PFSK-1 (cell line): ENCODE data around the gene DEDD2.

ENCODE experiments used
- SIN3A ChIP-seq: IDR thresholded peaks from 2 replicates; pipeline ENCODE4 v1.6.1; 2012; ENCODE audit warnings: mild to moderate bottlenecking, low read length, moderate library complexity, borderline replicate concordance; ENCODE audit not compliant: insufficient read depth
- TAF1 ChIP-seq: IDR thresholded peaks from 2 replicates; pipeline ENCODE4 v1.6.1; 2012; ENCODE audit warnings: low read length, control low read depth, borderline replicate concordance; ENCODE audit not compliant: insufficient read depth

DNA sequence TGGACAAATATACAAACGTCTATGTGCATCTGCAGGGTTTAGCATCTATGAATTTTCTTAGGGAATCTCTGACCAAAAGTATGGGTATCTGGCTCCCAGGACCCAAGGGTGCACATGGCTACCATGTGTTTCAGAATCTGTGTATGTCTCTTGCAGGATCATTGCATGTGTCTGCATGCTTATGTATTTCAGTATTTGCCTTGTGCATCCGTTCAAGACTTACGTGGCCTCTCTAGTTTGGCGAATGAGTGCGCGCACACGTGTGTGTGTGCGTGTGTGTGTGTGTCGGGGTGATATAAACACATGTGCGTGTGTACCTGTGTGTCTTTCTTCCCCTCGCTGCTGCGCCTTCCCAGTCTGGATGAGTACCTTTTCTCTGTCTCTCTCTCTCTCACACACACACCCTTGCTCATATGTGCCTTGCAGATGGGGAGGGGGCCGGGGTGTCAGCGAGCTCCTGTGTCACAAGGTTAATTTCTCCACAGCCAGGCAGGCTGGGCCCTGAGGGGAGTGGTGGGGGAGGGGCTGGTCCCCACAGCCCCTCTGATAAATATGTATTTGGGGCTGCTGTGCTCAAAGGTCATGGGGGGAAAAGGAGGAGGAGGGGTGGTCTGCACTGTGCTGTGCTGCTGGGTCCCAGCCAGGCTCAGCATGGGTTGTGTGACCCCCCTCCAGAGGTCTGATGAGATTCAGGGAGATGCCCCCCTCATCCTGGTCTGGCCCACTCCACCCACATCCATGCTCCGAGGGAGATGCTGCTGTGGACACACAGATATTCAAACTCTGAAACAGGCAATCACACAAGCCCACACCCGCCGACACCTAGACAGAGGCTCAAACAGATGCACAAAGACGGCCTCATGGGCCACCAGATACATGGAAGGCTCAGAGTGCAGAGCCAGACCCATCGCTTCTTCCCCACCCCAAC is 47.7 kb downstream of the DEDD2 start:
- no peak for TF ChIP-seq TAF1
- TF ChIP-seq SIN3A: no peak
